ENCODE data around the gene ASB2. TPM values are rescaled to one million over a fixed set of nuclear protein-coding genes. Genes with fewer than 3 reads are reported as not detected.

Gene ASB2
- total and polyA plus RNA-seq, 2 donors = 2.6 to 3.7 TPM

GRCh38 chr14:93911975-93912615, 64.3 kb downstream of the ASB2 start:
- H3K36me3 ChIP-seq (ENCODE audit: control insufficient read depth in 2 of 2, insufficient read depth in 2 of 2, low read length in 1 of 2) = no peaks in the 10 kb centered on the region
- peaks cover 0 to 9% of the 10 kb centered on the region in 2 donors for H3K9me3 ChIP-seq (ENCODE audit: control insufficient read depth in 2 of 2, insufficient read depth in 1 of 2, low read length in 1 of 2)
- whole genome bisulfite sequencing = 92% methylated on average over 5 of the region's 5 CpGs
- no peak overlapping the region for H3K27ac ChIP-seq (ENCODE audit: low read depth in 1 of 2, low read length in 1 of 2)
- no peak overlapping the region for H3K4me3 ChIP-seq (ENCODE audit: low read length in 2 of 2)
- H3K27me3 ChIP-seq (ENCODE audit: control insufficient read depth in 2 of 2, insufficient read depth in 1 of 2, low read length in 1 of 2) = no peaks in the 10 kb centered on the region
- no peaks in the 10 kb centered on the region for H3K4me1 ChIP-seq (ENCODE audit: control insufficient read depth in 2 of 2, insufficient read depth in 2 of 2, low read length in 2 of 2)
- DNase-seq (ENCODE audit: low read depth in 6 of 9, low spot score in 9 of 9) = no peak

- Histone ChIP-seq H3K9me3 (ENCODE audit: control insufficient read depth in 2 of 2, insufficient read depth in 1 of 2, low read length in 1 of 2) (peaks cover 0 to 3% of the 10 kb centered on the region in 2 donors), H3K27me3 (ENCODE audit: control insufficient read depth in 2 of 2, insufficient read depth in 1 of 2, low read length in 1 of 2) (no peaks in the 10 kb centered on the region), H3K4me1 (ENCODE audit: control insufficient read depth in 2 of 2, insufficient read depth in 2 of 2, low read length in 2 of 2) (no peaks in the 10 kb centered on the region), H3K4me3 (ENCODE audit: low read length in 2 of 2) (no peak overlapping the region), H3K27ac (ENCODE audit: low read depth in 1 of 2, low read length in 1 of 2) (no peak overlapping the region), H3K36me3 (ENCODE audit: control insufficient read depth in 2 of 2, insufficient read depth in 2 of 2, low read length in 1 of 2) (no peaks in the 10 kb centered on the region)
- 94% methylated on average over 5 of the region's 5 CpGs for WGBS
- DNase-seq (ENCODE audit: low read depth in 6 of 9, low spot score in 9 of 9) = no peak
These were observed 66.8 kb downstream of the ASB2 start for GRCh38 chr14:93909429-93910128.

GRCh38 chr14:93906341-93907329, 69.7 kb downstream of the ASB2 start:
- DNase-seq (ENCODE audit: low read depth in 6 of 9, low spot score in 9 of 9) = peak in 7 of 9 donors; percentile 6 to 55 (median 29)
- no peaks in the 10 kb centered on the region for H3K4me1 ChIP-seq (ENCODE audit: control insufficient read depth in 2 of 2, insufficient read depth in 2 of 2, low read length in 2 of 2)
- no peaks in the 10 kb centered on the region for H3K9me3 ChIP-seq (ENCODE audit: control insufficient read depth in 2 of 2, insufficient read depth in 1 of 2, low read length in 1 of 2)
- H3K36me3 ChIP-seq (ENCODE audit: control insufficient read depth in 2 of 2, insufficient read depth in 2 of 2, low read length in 1 of 2) = no peaks in the 10 kb centered on the region
- 62% methylated on average over 15 of the region's 15 CpGs for WGBS
- H3K4me3 ChIP-seq (ENCODE audit: low read length in 2 of 2) = no peak overlapping the region
- H3K27ac ChIP-seq (ENCODE audit: low read depth in 1 of 2, low read length in 1 of 2) = no peak overlapping the region
- no peaks in the 10 kb centered on the region for H3K27me3 ChIP-seq (ENCODE audit: control insufficient read depth in 2 of 2, insufficient read depth in 1 of 2, low read length in 1 of 2)

- Histone ChIP-seq H3K4me1 (ENCODE audit: control insufficient read depth in 2 of 2, insufficient read depth in 2 of 2, low read length in 2 of 2) (no peaks in the 10 kb centered on the region), H3K9me3 (ENCODE audit: control insufficient read depth in 2 of 2, insufficient read depth in 1 of 2, low read length in 1 of 2) (peaks cover 0 to under 1% of the 10 kb centered on the region in 2 donors), H3K27me3 (ENCODE audit: control insufficient read depth in 2 of 2, insufficient read depth in 1 of 2, low read length in 1 of 2) (no peaks in the 10 kb centered on the region), H3K4me3 (ENCODE audit: low read length in 2 of 2) (no peak overlapping the region), H3K36me3 (ENCODE audit: control insufficient read depth in 2 of 2, insufficient read depth in 2 of 2, low read length in 1 of 2) (no peaks in the 10 kb centered on the region), H3K27ac (ENCODE audit: low read depth in 1 of 2, low read length in 1 of 2) (no peak overlapping the region)
- DNase-seq (ENCODE audit: low read depth in 6 of 9, low spot score in 9 of 9) = no peak
- 91% methylated on average over 4 of the region's 4 CpGs for WGBS
These were observed 70.7 kb downstream of the ASB2 start for GRCh38 chr14:93905623-93906022.

GRCh38 chr14:93903342-93904184, 72.8 kb downstream of the ASB2 start:
- H3K9me3 ChIP-seq (ENCODE audit: control insufficient read depth in 2 of 2, insufficient read depth in 1 of 2, low read length in 1 of 2) = peaks cover 0 to 3% of the 10 kb centered on the region in 2 donors
- no peak overlapping the region for H3K27ac ChIP-seq (ENCODE audit: low read depth in 1 of 2, low read length in 1 of 2)
- H3K27me3 ChIP-seq (ENCODE audit: control insufficient read depth in 2 of 2, insufficient read depth in 1 of 2, low read length in 1 of 2) = no peaks in the 10 kb centered on the region
- H3K4me1 ChIP-seq (ENCODE audit: control insufficient read depth in 2 of 2, insufficient read depth in 2 of 2, low read length in 2 of 2) = no peaks in the 10 kb centered on the region
- H3K36me3 ChIP-seq (ENCODE audit: control insufficient read depth in 2 of 2, insufficient read depth in 2 of 2, low read length in 1 of 2) = no peaks in the 10 kb centered on the region
- no peak overlapping the region for H3K4me3 ChIP-seq (ENCODE audit: low read length in 2 of 2)
- no peak for DNase-seq (ENCODE audit: low read depth in 6 of 9, low spot score in 9 of 9)
- WGBS = 59% methylated on average over 15 of the region's 15 CpGs

- no peak for DNase-seq (ENCODE audit: low read depth in 6 of 9, low spot score in 9 of 9)
These were observed 73.6 kb downstream of the ASB2 start for GRCh38 chr14:93902619-93903307.

GRCh38 chr14:93901813-93902212, 74.6 kb downstream of the ASB2 start:
- H3K36me3 ChIP-seq (ENCODE audit: control insufficient read depth in 2 of 2, insufficient read depth in 2 of 2, low read length in 1 of 2) = no peaks in the 10 kb centered on the region
- peaks cover 0 to 3% of the 10 kb centered on the region in 2 donors for H3K9me3 ChIP-seq (ENCODE audit: control insufficient read depth in 2 of 2, insufficient read depth in 1 of 2, low read length in 1 of 2)
- H3K27ac ChIP-seq (ENCODE audit: low read depth in 1 of 2, low read length in 1 of 2) = no peak overlapping the region
- H3K27me3 ChIP-seq (ENCODE audit: control insufficient read depth in 2 of 2, insufficient read depth in 1 of 2, low read length in 1 of 2) = no peaks in the 10 kb centered on the region
- 69% methylated on average over 6 of the region's 6 CpGs for WGBS
- DNase-seq (ENCODE audit: low read depth in 6 of 9, low spot score in 9 of 9) = no peak
- H3K4me3 ChIP-seq (ENCODE audit: low read length in 2 of 2) = no peak overlapping the region
- no peaks in the 10 kb centered on the region for H3K4me1 ChIP-seq (ENCODE audit: control insufficient read depth in 2 of 2, insufficient read depth in 2 of 2, low read length in 2 of 2)

More at GRCh38 chr14:93902619-93903307, 73.6 kb downstream of the ASB2 start:
- WGBS = 86% methylated on average over 13 of the region's 13 CpGs
- Histone ChIP-seq H3K4me3 (ENCODE audit: low read length in 2 of 2) (no peak overlapping the region), H3K9me3 (ENCODE audit: control insufficient read depth in 2 of 2, insufficient read depth in 1 of 2, low read length in 1 of 2) (peaks cover 0 to 3% of the 10 kb centered on the region in 2 donors), H3K36me3 (ENCODE audit: control insufficient read depth in 2 of 2, insufficient read depth in 2 of 2, low read length in 1 of 2) (no peaks in the 10 kb centered on the region), H3K27me3 (ENCODE audit: control insufficient read depth in 2 of 2, insufficient read depth in 1 of 2, low read length in 1 of 2) (no peaks in the 10 kb centered on the region), H3K4me1 (ENCODE audit: control insufficient read depth in 2 of 2, insufficient read depth in 2 of 2, low read length in 2 of 2) (no peaks in the 10 kb centered on the region), H3K27ac (ENCODE audit: low read depth in 1 of 2, low read length in 1 of 2) (no peak overlapping the region)

- no peaks in the 10 kb centered on the region for H3K36me3 ChIP-seq (ENCODE audit: control insufficient read depth in 2 of 2, insufficient read depth in 2 of 2, low read length in 1 of 2)
- no peak overlapping the region for H3K4me3 ChIP-seq (ENCODE audit: low read length in 2 of 2)
- 94% methylated on average over 5 of the region's 5 CpGs for WGBS
- H3K27me3 ChIP-seq (ENCODE audit: control insufficient read depth in 2 of 2, insufficient read depth in 1 of 2, low read length in 1 of 2) = peaks cover 0 to 6% of the 10 kb centered on the region in 2 donors
- peaks cover 0 to 3% of the 10 kb centered on the region in 2 donors for H3K9me3 ChIP-seq (ENCODE audit: control insufficient read depth in 2 of 2, insufficient read depth in 1 of 2, low read length in 1 of 2)
- H3K27ac ChIP-seq (ENCODE audit: low read depth in 1 of 2, low read length in 1 of 2) = no peak overlapping the region
- DNase-seq (ENCODE audit: low read depth in 6 of 9, low spot score in 9 of 9) = no peak
- H3K4me1 ChIP-seq (ENCODE audit: control insufficient read depth in 2 of 2, insufficient read depth in 2 of 2, low read length in 2 of 2) = no peaks in the 10 kb centered on the region
These were observed 77.6 kb downstream of the ASB2 start for GRCh38 chr14:93898731-93899130.

Data from thymus (tissue), 11 donors.